WTC11 (cell line): ENCODE measurements around the gene B3GAT1. TPM values are rescaled to one million over a fixed set of nuclear protein-coding genes. Genes with fewer than 3 reads are reported as not detected.

ENCODE experiments used
- ATAC-seq: fragments of 200-7000 bp; cut with Tn5 transposase; 2 replicates; pipeline ENCODE4 v1.10.0; 2021; ENCODE audit warnings: mild to moderate bottlenecking, moderate library complexity
- CTCF ChIA-PET: fragments of 300-600 bp; sonication (Branson Sonifier 250); formaldehyde crosslinking; loops from one replicate; lab custom pipeline; 2021; ENCODE audit warnings: antibody characterized with exemption; lab: Charles Lee
- POLR2A ChIA-PET: fragments of 350-600 bp; sonication (Branson Sonifier 250); formaldehyde crosslinking; loops from one replicate; lab custom pipeline; 2021; ENCODE audit warnings: antibody characterized with exemption; lab: Charles Lee
- DNase-seq: peaks from one replicate; pipeline ENCODE4 v3.0.0; 2021; ENCODE audit warnings: low spot score
- H3K27ac Mint-ChIP-seq: 2 replicates; pipeline ENCODE4 v1.8.0; 2021; ENCODE audit warnings: mixed read lengths
- H3K27me3 Mint-ChIP-seq: 2 replicates; pipeline ENCODE4 v1.8.0; 2021; ENCODE audit warnings: low read depth, mild to moderate bottlenecking, moderate library complexity, mixed read lengths
- H3K36me3 Mint-ChIP-seq: 2 replicates; pipeline ENCODE4 v1.8.0; 2021; ENCODE audit warnings: mixed read lengths
- H3K4me1 Mint-ChIP-seq: 2 replicates; pipeline ENCODE4 v1.8.0; 2022; ENCODE audit warnings: mixed read lengths
- H3K4me3 Mint-ChIP-seq: 2 replicates; pipeline ENCODE4 v1.8.0; 2021; ENCODE audit warnings: mild to moderate bottlenecking, moderate library complexity, mixed read lengths
- H3K9me3 Mint-ChIP-seq: 2 replicates; pipeline ENCODE4 v1.8.0; 2021; ENCODE audit warnings: mixed read lengths
- ARID4B ChIP-seq: sonication (generic); formaldehyde crosslinking; IDR thresholded peaks from 2 replicates; pipeline ENCODE4 v1.8.0; 2023; ENCODE audit warnings: missing genetic modification reagents, mild to moderate bottlenecking, borderline replicate concordance
- ATF3 ChIP-seq: sonication (generic); formaldehyde crosslinking; conservative IDR thresholded peaks from 2 replicates; pipeline ENCODE4 v1.8.1; 2022; ENCODE audit warnings: mild to moderate bottlenecking, missing genetic modification reagents
- CBFB ChIP-seq: sonication (generic); formaldehyde crosslinking; IDR thresholded peaks from 2 replicates; pipeline ENCODE4 v1.8.1; 2022; ENCODE audit warnings: mild to moderate bottlenecking, low read depth, missing genetic modification reagents
- CTCF ChIP-seq: fragments of 200-600 bp; IDR thresholded peaks from 2 replicates; pipeline ENCODE4 v1.8.0; 2022; ENCODE audit warnings: antibody characterized with exemption
- ELF4 ChIP-seq: sonication (generic); formaldehyde crosslinking; IDR thresholded peaks from 2 replicates; pipeline ENCODE4 v1.8.1; 2022; ENCODE audit warnings: low read depth, mild to moderate bottlenecking, moderate library complexity, missing genetic modification reagents
- ESRRA ChIP-seq: sonication (generic); formaldehyde crosslinking; IDR thresholded peaks from 2 replicates; pipeline ENCODE4 v1.8.1; 2022; ENCODE audit warnings: mild to moderate bottlenecking, missing genetic modification reagents, borderline replicate concordance
- IRF1 ChIP-seq: sonication (generic); formaldehyde crosslinking; IDR thresholded peaks from 2 replicates; pipeline ENCODE4 v1.8.0; 2023; ENCODE audit warnings: missing genetic modification reagents
- NFYB ChIP-seq: sonication (generic); formaldehyde crosslinking; conservative IDR thresholded peaks from 2 replicates; pipeline ENCODE4 v1.8.0; 2022; ENCODE audit warnings: low read depth, missing genetic modification reagents
- PRDM15 ChIP-seq: sonication (generic); formaldehyde crosslinking; IDR thresholded peaks from 2 replicates; pipeline ENCODE4 v1.8.0; 2022; ENCODE audit warnings: missing genetic modification reagents
- RELA ChIP-seq: sonication (generic); formaldehyde crosslinking; IDR thresholded peaks from 2 replicates; pipeline ENCODE4 v1.8.1; 2022; ENCODE audit warnings: missing genetic modification reagents, mild to moderate bottlenecking, borderline replicate concordance
- TEAD1 ChIP-seq: sonication (generic); formaldehyde crosslinking; IDR thresholded peaks from 2 replicates; pipeline ENCODE4 v1.8.0; 2022; ENCODE audit warnings: mild to moderate bottlenecking, missing genetic modification reagents
- ZMAT4 ChIP-seq: fragments of 250-450 bp; sonication (Bioruptor Pico); IDR thresholded peaks from 2 replicates; pipeline ENCODE4 v1.9.0; 2021; ENCODE audit warnings: mild to moderate bottlenecking
- ZNF671 ChIP-seq: fragments of 250-450 bp; sonication (Bioruptor Pico); IDR thresholded peaks from 2 replicates; pipeline ENCODE4 v1.8.0; 2021; ENCODE audit warnings: mild to moderate bottlenecking
- ZSCAN18 ChIP-seq: fragments of 250-450 bp; sonication (Bioruptor Pico); IDR thresholded peaks from 2 replicates; pipeline ENCODE4 v2.1.2; 2022; ENCODE audit warnings: mild to moderate bottlenecking, moderate library complexity
- total RNA-seq: library from RNA; stranded (reverse); gene quantifications from 3 replicates; pipeline ENCODE4 v1.2.3, GENCODE V29; 2021

Gene B3GAT1
- total RNA-seq, 1 experiment from 2014 or later = 30.0 TPM

GRCh38 chr11:134365011-134365925 is 46.8 kb downstream of the B3GAT1 start:
- POLR2A ChIA-PET = no interaction called here
- no peaks in the 10 kb centered on the region for H3K36me3 Mint-ChIP-seq
- ATAC-seq (no peak), DNase-seq (no peak)
- no peak overlapping the region for H3K4me3 Mint-ChIP-seq
- CTCF ChIA-PET = no interaction called here
- peaks cover 10% of the 10 kb centered on the region for H3K4me1 Mint-ChIP-seq
- TF ChIP-seq CTCF = no peak
- TF ChIP-seq ZMAT4 (CRISPR knock-in tag) = no peak
- TF ChIP-seq PRDM15 (CRISPR knock-in tag) = no peak
- TF ChIP-seq ZNF671 = no peak
- no peak for TF ChIP-seq NFYB (CRISPR knock-in tag)
- no peak for TF ChIP-seq TEAD1
- no peak for TF ChIP-seq RELA (CRISPR knock-in tag)
- no peak for TF ChIP-seq ARID4B (CRISPR knock-in tag)
- TF ChIP-seq ZSCAN18 (CRISPR knock-in tag) = no peak
- no peak for TF ChIP-seq ELF4 (CRISPR knock-in tag)
- no peak for TF ChIP-seq IRF1 (CRISPR knock-in tag)
- TF ChIP-seq ATF3 = no peak
- no peak for TF ChIP-seq ESRRA
- TF ChIP-seq CBFB = no peak
- peaks cover 3% of the 10 kb centered on the region for H3K27me3 Mint-ChIP-seq
- H3K9me3 Mint-ChIP-seq = no peaks in the 10 kb centered on the region
- H3K27ac Mint-ChIP-seq = no peak overlapping the region
